ENCODE results near the gene PPIL4.

DNA sequence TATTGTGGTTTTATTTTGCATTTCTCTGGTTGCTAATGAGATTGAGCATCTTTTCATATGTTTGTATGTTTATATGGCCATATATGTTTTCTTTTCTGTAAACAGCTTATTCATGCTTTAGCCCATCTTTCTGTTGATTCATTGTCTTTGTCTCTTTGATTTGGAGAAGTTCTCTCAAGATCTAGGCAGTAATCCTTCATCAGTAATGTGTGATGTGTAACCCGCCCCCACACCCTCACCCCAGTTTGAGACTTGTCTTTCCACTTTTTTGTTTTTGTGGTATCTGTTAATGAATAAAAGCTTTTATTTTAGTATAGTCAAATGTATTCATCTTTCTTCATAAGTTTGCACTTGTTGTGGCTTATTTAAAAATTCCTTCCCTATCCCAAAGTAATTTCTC, 87.0 kb downstream of the PPIL4 start:
- TF ChIP-seq CTCF (IDR thresholded peaks at IDR 0.05): no peak
- TF ChIP-seq POLR2AphosphoS5 (IDR thresholded peaks at IDR 0.05): no peak
- TF ChIP-seq POLR2A (IDR thresholded peaks at IDR 0.05; ENCODE audit: low read depth): no peak

All from esophagus muscularis mucosa (tissue), 3 donors.